GM19023 (cell line): ENCODE measurements around the gene NPRL2.

ENCODE experiments used
- ATAC-seq: cut with Tn5 transposase; IDR thresholded peaks from one replicate; pipeline ENCODE4 v1.9.1; 2021; ENCODE audit warnings: mild to moderate bottlenecking, moderate library complexity; ENCODE audit not compliant: unreplicated experiment

Gene NPRL2

GRCh38 chr3:50351323-50351697 is 735 bp upstream of the NPRL2 start:
- no peak for ATAC-seq

GRCh38 chr3:50350213-50350526 is 405 bp downstream of the NPRL2 start:
- ATAC-seq, result no peak

DNA sequence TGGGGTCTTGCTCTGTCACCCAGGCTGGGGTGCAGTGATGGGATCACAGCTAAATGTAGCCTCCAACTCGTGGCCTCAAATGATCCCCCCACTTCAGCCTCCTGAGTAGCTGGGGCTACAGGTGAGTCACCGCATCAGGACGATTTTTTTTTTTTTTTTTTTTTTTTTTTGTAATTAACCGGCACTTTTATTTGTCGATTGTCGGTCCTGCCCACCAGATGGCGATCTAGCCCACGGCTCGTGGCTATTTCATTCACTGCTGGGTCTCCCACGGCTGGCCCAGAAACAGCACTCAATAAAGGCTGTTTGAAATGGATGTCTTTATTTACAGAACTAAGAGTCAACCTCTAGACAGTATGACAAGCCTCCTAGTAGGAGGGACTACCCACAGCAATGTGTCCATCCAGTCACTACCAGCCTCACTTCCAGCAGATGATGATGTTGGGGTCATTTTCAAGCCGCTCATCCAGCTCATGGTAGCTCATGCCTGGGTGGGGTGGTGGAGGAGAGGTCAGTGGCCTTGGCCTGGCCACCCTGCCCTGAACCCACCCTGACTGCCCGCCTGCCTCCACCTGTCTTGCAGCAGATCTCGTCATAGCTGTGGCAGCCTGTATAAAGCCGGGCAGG is 3.3 kb downstream of the NPRL2 start:
- ATAC-seq, result no peak

- no peak for ATAC-seq
These were observed 4.9 kb downstream of the NPRL2 start, which contains the start of gene ZMYND10 for GRCh38 chr3:50345586-50346234. ZMYND10 (minus strand) TSS chr3:50345732; CDS start chr3:50345579, 153 bp downstream.

- ATAC-seq, result no peak
These were observed 5.6 kb downstream of the NPRL2 start for GRCh38 chr3:50345008-50345407.

GRCh38 chr3:50342813-50343633 is 7.6 kb downstream of the NPRL2 start:
- ATAC-seq, result no peak

GRCh38 chr3:50341996-50342650 is 8.5 kb downstream of the NPRL2 start:
- ATAC-seq, result no peak

GRCh38 chr3:50341537-50341936 is 9.0 kb downstream of the NPRL2 start:
- no peak for ATAC-seq

- ATAC-seq, result no peak
These were observed 9.9 kb downstream of the NPRL2 start, which contains the start of gene RASSF1 for GRCh38 chr3:50340448-50341329. RASSF1 (minus strand) TSS chr3:50340836; CDS start chr3:50340805, 31 bp downstream.

- no peak for ATAC-seq
These were observed 10.5 kb downstream of the NPRL2 start for GRCh38 chr3:50340147-50340447.

- ATAC-seq, result no peak
These were observed 11.0 kb downstream of the NPRL2 start for GRCh38 chr3:50339485-50340146.

DNA sequence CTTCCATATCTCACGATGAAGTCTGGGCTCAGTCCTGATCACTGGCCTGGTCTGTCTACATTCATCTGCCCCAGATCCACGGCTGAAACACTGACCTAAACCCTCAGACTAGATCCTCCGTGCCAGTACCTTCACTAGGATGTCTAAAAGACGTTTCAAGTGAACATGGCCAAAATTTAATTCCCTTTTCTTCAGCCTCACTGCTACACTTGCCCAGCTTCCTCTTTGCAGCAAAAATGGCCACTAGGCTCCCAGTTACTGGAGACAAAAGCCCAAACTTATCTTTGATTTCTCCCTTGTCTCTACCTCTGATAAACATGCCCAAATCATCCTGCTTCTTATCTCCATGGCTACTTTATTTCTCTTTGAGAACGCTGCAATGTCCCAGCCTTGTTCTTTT is 11.6 kb downstream of the NPRL2 start:
- ATAC-seq, result no peak

- ATAC-seq, result peak; percentile 74
These were observed 13.3 kb downstream of the NPRL2 start for GRCh38 chr3:50337175-50337861.

DNA sequence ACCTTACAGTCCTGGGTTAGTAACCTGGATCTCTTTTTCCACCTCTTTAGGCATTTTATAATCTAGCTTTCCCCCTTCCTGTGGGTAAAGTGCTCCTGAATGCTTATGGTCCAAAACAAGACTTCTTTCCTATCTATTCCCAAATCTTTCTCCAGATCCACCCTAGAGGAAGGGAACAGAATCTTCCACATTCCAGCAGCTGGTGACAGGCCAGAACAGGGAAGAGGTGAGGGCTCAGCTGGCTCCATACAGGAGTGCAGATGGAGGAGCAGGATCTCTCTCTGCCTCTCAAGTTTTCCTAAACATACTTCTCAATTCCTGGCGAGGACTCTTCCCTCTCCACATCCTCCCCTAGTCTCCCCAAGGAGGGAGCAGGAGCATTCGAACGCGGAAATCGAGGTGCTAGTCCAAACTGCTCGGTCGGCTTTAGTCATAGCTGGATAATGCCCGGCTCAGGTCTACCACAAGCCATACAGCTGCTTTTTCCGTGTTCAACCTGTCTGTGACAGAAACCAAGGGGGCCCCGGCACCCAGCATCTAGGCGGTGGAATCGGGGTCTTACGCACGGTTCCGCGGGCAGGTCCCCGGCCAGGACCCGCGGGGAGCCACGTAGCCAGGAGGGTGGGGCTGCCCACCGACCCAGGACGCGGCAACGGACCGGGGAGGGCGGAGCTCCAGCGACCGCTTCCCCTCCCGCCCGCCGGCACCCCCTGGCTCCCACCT is 14.0 kb downstream of the NPRL2 start:
- ATAC-seq, result peak; percentile 31

DNA sequence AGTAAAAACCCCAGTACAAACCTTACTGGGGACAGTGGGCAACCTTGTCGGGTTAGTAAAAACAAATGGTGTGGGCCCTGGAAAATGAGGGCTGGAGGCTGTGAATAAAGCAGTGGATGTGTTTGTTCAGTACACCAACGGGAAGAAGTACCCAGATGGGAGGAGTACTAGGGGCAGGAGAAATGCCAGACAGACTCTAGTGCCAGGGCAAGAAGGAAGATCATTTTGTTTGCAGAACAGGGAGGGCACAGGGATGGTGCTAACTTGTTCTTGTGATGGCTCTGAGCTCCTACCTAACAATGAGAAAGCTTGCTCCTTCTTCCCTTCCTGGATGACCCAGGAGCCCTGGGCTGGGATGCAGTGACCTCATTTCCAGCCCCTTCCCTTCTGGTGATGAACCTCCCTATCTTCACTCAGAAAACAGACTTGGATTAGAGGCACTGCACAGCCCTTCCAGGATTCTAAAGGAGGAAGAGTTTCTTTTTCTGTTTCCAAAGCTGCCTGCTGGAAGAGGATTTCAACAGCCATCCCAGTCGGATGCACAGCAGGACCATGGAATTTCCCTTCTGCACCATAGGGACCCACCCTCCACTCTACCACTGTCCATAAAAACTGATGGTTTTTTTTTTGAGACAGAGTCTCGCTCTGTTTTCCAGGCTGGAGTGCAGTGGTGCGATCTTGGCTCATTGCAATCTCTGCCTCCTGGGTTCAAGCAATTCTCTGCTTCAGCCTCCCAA is 16.1 kb downstream of the NPRL2 start:
- no peak for ATAC-seq

DNA sequence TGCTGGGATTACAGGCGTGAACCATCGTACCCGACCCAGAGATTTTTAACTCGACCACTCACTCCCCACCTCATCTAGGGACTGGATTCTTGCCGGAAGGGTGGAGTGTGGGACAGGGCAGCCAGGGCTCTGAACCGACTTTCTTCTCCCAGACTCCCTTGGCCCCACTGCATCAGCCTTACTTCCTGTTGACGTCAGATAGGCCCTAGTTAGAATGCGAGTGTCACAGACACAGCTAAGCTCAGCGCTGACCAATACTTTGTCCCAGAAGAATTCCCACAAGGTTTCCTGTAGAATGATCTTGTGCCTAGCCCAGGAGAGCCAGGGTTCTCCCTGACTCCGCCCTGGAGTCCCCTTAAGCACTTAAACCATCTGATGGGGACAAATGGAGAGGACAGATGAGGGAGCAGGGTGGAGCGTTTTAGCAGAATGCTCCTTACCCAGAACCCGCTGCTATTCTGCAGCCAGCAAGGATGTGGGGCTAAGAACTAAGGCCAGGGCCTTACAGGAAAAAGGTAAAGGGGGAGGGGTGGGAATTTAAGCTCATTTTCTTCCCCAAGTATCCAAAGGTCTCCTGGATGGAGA is 16.7 kb downstream of the NPRL2 start:
- no peak for ATAC-seq

- no peak for ATAC-seq
These were observed 19.1 kb downstream of the NPRL2 start for GRCh38 chr3:50331364-50331907.

DNA sequence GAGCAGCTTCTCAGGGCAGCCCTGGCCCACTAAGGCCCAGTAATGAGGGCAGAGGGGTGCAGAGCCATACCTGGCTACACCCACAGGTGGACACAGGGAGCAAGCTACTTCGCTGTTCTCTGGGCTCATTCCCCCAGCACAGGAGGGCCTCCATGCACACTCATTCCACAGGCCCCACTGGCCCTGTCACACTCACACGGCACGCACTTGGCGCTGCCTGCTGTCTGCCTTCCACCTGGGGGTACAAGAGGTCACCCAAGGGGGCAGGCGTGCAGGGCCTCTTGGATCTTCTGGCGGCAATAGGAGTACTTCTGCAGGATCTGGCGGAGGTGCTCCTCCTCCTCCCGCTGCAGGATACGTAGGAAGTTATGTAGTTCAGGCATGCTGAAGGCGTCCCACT is 20.2 kb downstream of the NPRL2 start:
- no peak for ATAC-seq
